ENCODE data around the gene OSBPL10.
"Not testable (repeated sequence)": the region's sequence is repeated elsewhere in the genome, so short reads cannot be mapped to it uniquely, and the experiment has no call there.

The OSBPL10 gene

GRCh38 chr3:31981206-31982181 is at the start of gene OSBPL10, which contains the start of gene ZNF860:
TSS of gene OSBPL10 (minus strand) at chr3:31981262. CDS start at chr3:31981179, 83 bp downstream.
TSS of gene ZNF860 (plus strand) at chr3:31981750. CDS start at chr3:31989080, 7,330 bp downstream.
- peak; percentile 76 for DNase-seq

- DNase-seq: no peak
Measured at GRCh38 chr3:32026593-32026992, 45.5 kb upstream of the OSBPL10 start.

- no peak for DNase-seq
Measured at GRCh38 chr3:32022947-32023346, 41.9 kb upstream of the OSBPL10 start.

- no peak for DNase-seq
Measured at GRCh38 chr3:32021748-32022147, 40.7 kb upstream of the OSBPL10 start.

GRCh38 chr3:32021155-32021554 is 40.1 kb upstream of the OSBPL10 start:
- no peak for DNase-seq

- DNase-seq: peak; percentile 41
Measured at GRCh38 chr3:32018757-32019564, 37.9 kb upstream of the OSBPL10 start.

GRCh38 chr3:32017286-32017685 is 36.2 kb upstream of the OSBPL10 start:
- no peak for DNase-seq

- not testable (repeated sequence) for DNase-seq
Measured at GRCh38 chr3:32015638-32016037, 34.6 kb upstream of the OSBPL10 start.

- not testable (repeated sequence) for DNase-seq
Measured at GRCh38 chr3:32010699-32011098, 29.6 kb upstream of the OSBPL10 start.

- DNase-seq: no peak
Measured at GRCh38 chr3:32009957-32010356, 28.9 kb upstream of the OSBPL10 start.

GRCh38 chr3:32009101-32009500 is 28.0 kb upstream of the OSBPL10 start:
- DNase-seq: no peak

- peak; percentile 5 for DNase-seq
Measured at GRCh38 chr3:32004113-32004765, 23.2 kb upstream of the OSBPL10 start.

GRCh38 chr3:32003380-32003779 is 22.3 kb upstream of the OSBPL10 start:
- no peak for DNase-seq

GRCh38 chr3:32002561-32003368 is 21.7 kb upstream of the OSBPL10 start:
- no peak for DNase-seq

GRCh38 chr3:32000877-32001276 is 19.8 kb upstream of the OSBPL10 start:
- no peak for DNase-seq

- no peak for DNase-seq
Measured at GRCh38 chr3:31999907-32000439, 18.9 kb upstream of the OSBPL10 start.

- no peak for DNase-seq
Measured at GRCh38 chr3:31997500-31997899, 16.4 kb upstream of the OSBPL10 start.

- DNase-seq: no peak
Measured at GRCh38 chr3:31996195-31996594, 15.1 kb upstream of the OSBPL10 start.

GRCh38 chr3:31995026-31995425 is 14.0 kb upstream of the OSBPL10 start:
- DNase-seq: not testable (repeated sequence)

GRCh38 chr3:31993843-31994242 is 12.8 kb upstream of the OSBPL10 start:
- DNase-seq: no peak

- not testable (repeated sequence) for DNase-seq
Measured at GRCh38 chr3:31992995-31993394, 11.9 kb upstream of the OSBPL10 start.

- DNase-seq: no peak
Measured at GRCh38 chr3:31988271-31988670, 7.2 kb upstream of the OSBPL10 start.
